DOHH2 (cell line): Measurements from ENCODE around the gene ROBO1.

ENCODE experiments used
- H3F3A ChIP-seq: fragments of 200-600 bp; sonication (generic), shearing (Covaris generic); 2 replicates; pipeline ENCODE4 v1.6.0; 2016; ENCODE audit warnings: antibody characterized with exemption, mild to moderate bottlenecking; ENCODE audit not compliant: control insufficient read depth, insufficient read depth
- H3K27ac ChIP-seq: fragments of 200-600 bp; sonication (generic); 2 replicates; pipeline ENCODE4 v1.5.1; 2014; ENCODE audit warnings: low read depth, mild to moderate bottlenecking, low read length, moderate library complexity
- H3K27me3 ChIP-seq: fragments of 200-600 bp; sonication (generic); 2 replicates; pipeline ENCODE4 v1.6.1; 2014; ENCODE audit warnings: mild to moderate bottlenecking, low read length, mixed read lengths; ENCODE audit not compliant: control insufficient read depth
- H3K36me3 ChIP-seq: fragments of 200-600 bp; sonication (generic); 2 replicates; pipeline ENCODE4 v1.6.1; 2014; ENCODE audit warnings: mild to moderate bottlenecking, low read length, moderate library complexity, mixed read lengths; ENCODE audit not compliant: control insufficient read depth
- H3K4me1 ChIP-seq: fragments of 200-600 bp; sonication (generic); 2 replicates; pipeline ENCODE4 v1.6.1; 2014; ENCODE audit warnings: mild to moderate bottlenecking, low read length, mixed read lengths; ENCODE audit not compliant: control insufficient read depth
- H3K4me2 ChIP-seq: fragments of 200-600 bp; sonication (generic); 2 replicates; pipeline ENCODE4 v1.6.0; 2014; ENCODE audit warnings: mild to moderate bottlenecking, low read length, moderate library complexity
- H3K4me3 ChIP-seq: fragments of 200-600 bp; sonication (generic); 2 replicates; pipeline ENCODE4 v1.5.1; 2014; ENCODE audit warnings: mild to moderate bottlenecking, low read length, mixed read lengths
- H3K79me2 ChIP-seq: fragments of 200-600 bp; sonication (generic); 2 replicates; pipeline ENCODE4 v1.6.1; 2014; ENCODE audit warnings: mild to moderate bottlenecking, low read length, mixed read lengths; ENCODE audit not compliant: control insufficient read depth
- H3K9me2 ChIP-seq: fragments of 200-600 bp; sonication (generic); replicated peaks from 2 replicates; pipeline ENCODE4 v1.6.1; 2014; ENCODE audit warnings: mild to moderate bottlenecking, low read length, mixed read lengths; ENCODE audit not compliant: control insufficient read depth
- H3K9me3 ChIP-seq: fragments of 200-600 bp; sonication (generic); 2 replicates; pipeline ENCODE4 v1.6.1; 2014; ENCODE audit warnings: antibody characterized with exemption, low read length, mixed read lengths; ENCODE audit not compliant: control insufficient read depth, insufficient read depth
- H4K20me1 ChIP-seq: fragments of 200-600 bp; sonication (generic); 2 replicates; pipeline ENCODE4 v1.6.0; 2014; ENCODE audit warnings: low read depth, mild to moderate bottlenecking, antibody characterized with exemption, low read length, moderate library complexity; ENCODE audit not compliant: control insufficient read depth, insufficient read depth
- CTCF ChIP-seq: fragments of 200-600 bp; sonication (generic); IDR thresholded peaks from one replicate; pipeline ENCODE4 v1.5.1; 2014; ENCODE audit warnings: antibody characterized with exemption, mild to moderate bottlenecking, low read depth, low read length; ENCODE audit not compliant: poor library complexity, severe bottlenecking
- EZH2phosphoT487 ChIP-seq: fragments of 200-600 bp; sonication (generic); IDR thresholded peaks from 2 replicates; pipeline ENCODE4 v1.6.1; 2017; ENCODE audit warnings: borderline replicate concordance, mild to moderate bottlenecking, antibody characterized with exemption, low read length, moderate library complexity, mixed read lengths

The ROBO1 gene

GRCh38 chr3:78670746-78671145 is 1097.1 kb downstream of the ROBO1 start:
- TF ChIP-seq EZH2phosphoT487 (no peak), CTCF (no peak)
- H3K4me3 ChIP-seq = no peak overlapping the region
- no peaks in the 10 kb centered on the region for H3K4me1 ChIP-seq
- H4K20me1 ChIP-seq = no peaks in the 10 kb centered on the region
- no peaks in the 10 kb centered on the region for H3K79me2 ChIP-seq
- no peaks in the 10 kb centered on the region for H3K9me3 ChIP-seq
- H3K4me2 ChIP-seq = no peak overlapping the region
- no peak overlapping the region for H3K27ac ChIP-seq
- H3K36me3 ChIP-seq = no peaks in the 10 kb centered on the region
- no peaks in the 10 kb centered on the region for H3K27me3 ChIP-seq
- no peaks in the 10 kb centered on the region for H3F3A ChIP-seq
- no peaks in the 10 kb centered on the region for H3K9me2 ChIP-seq

- no peaks in the 10 kb centered on the region for H3K36me3 ChIP-seq
- H3K79me2 ChIP-seq = no peaks in the 10 kb centered on the region
- H3K4me1 ChIP-seq = no peaks in the 10 kb centered on the region
- no peaks in the 10 kb centered on the region for H3K9me2 ChIP-seq
- no peaks in the 10 kb centered on the region for H3K9me3 ChIP-seq
- no peak overlapping the region for H3K27ac ChIP-seq
- no peak overlapping the region for H3K4me3 ChIP-seq
- no peak for TF ChIP-seq CTCF
- TF ChIP-seq EZH2phosphoT487 = no peak
- H3F3A ChIP-seq = no peaks in the 10 kb centered on the region
- H3K4me2 ChIP-seq = no peak overlapping the region
- H4K20me1 ChIP-seq = no peaks in the 10 kb centered on the region
- H3K27me3 ChIP-seq = no peaks in the 10 kb centered on the region
Measured at GRCh38 chr3:78670094-78670493, 1097.7 kb downstream of the ROBO1 start.

- H3K9me2 ChIP-seq = no peaks in the 10 kb centered on the region
- TF ChIP-seq CTCF (no peak), EZH2phosphoT487 (no peak)
- H3K4me1 ChIP-seq = no peaks in the 10 kb centered on the region
- no peaks in the 10 kb centered on the region for H3K79me2 ChIP-seq
- H3K4me2 ChIP-seq = no peak overlapping the region
- H3K27me3 ChIP-seq = no peaks in the 10 kb centered on the region
- no peaks in the 10 kb centered on the region for H4K20me1 ChIP-seq
- no peaks in the 10 kb centered on the region for H3K9me3 ChIP-seq
- H3K4me3 ChIP-seq = no peak overlapping the region
- H3F3A ChIP-seq = no peaks in the 10 kb centered on the region
- no peak overlapping the region for H3K27ac ChIP-seq
- no peaks in the 10 kb centered on the region for H3K36me3 ChIP-seq
Measured at GRCh38 chr3:78668302-78668701, 1099.5 kb downstream of the ROBO1 start.

- Histone ChIP-seq H3K79me2 (no peaks in the 10 kb centered on the region), H3K4me2 (no peak overlapping the region), H3K27me3 (no peaks in the 10 kb centered on the region), H3K4me3 (no peak overlapping the region), H3K9me3 (no peaks in the 10 kb centered on the region), H4K20me1 (no peaks in the 10 kb centered on the region), H3K9me2 (no peaks in the 10 kb centered on the region), H3K36me3 (no peaks in the 10 kb centered on the region), H3K4me1 (no peaks in the 10 kb centered on the region), H3K27ac (no peak overlapping the region), H3F3A (no peaks in the 10 kb centered on the region)
- TF ChIP-seq CTCF = no peak
- no peak for TF ChIP-seq EZH2phosphoT487
Measured at GRCh38 chr3:78666470-78666800, 1101.4 kb downstream of the ROBO1 start.
